Fibroblast of skin of abdomen (primary cell): Measurements from ENCODE around the gene ECT2L.

Source experiments
- DNase-seq: peaks from one replicate; pipeline ENCODE4 v3.0.0-alpha.2; 2013

ECT2L gene

GRCh38 chr6:138862456-138862855 lies 66.6 kb downstream of the ECT2L start:
- DNase-seq = no peak

GRCh38 chr6:138863321-138863720 lies 67.4 kb downstream of the ECT2L start:
- no peak for DNase-seq

GRCh38 chr6:138864343-138864890 lies 68.5 kb downstream of the ECT2L start:
- DNase-seq = no peak

- no peak for DNase-seq
Observed at GRCh38 chr6:138865480-138866109, 69.7 kb downstream of the ECT2L start.

- no peak for DNase-seq
Observed at GRCh38 chr6:138868181-138868580, 72.3 kb downstream of the ECT2L start.

- no peak for DNase-seq
Observed at GRCh38 chr6:138869398-138869797, 73.5 kb downstream of the ECT2L start.

- no peak for DNase-seq
Observed at GRCh38 chr6:138873191-138873590, 77.3 kb downstream of the ECT2L start.

GRCh38 chr6:138882369-138883017 lies 86.6 kb downstream of the ECT2L start:
- DNase-seq = no peak

- DNase-seq = peak; percentile 4
Observed at GRCh38 chr6:138885156-138885819, 89.4 kb downstream of the ECT2L start.

- no peak for DNase-seq
Observed at GRCh38 chr6:138891255-138891986, 95.5 kb downstream of the ECT2L start.

GRCh38 chr6:138896104-138896756 lies 100.3 kb downstream of the ECT2L start:
- no peak for DNase-seq

GRCh38 chr6:138897031-138897430 lies 101.1 kb downstream of the ECT2L start:
- DNase-seq = no peak

- DNase-seq = no peak
Observed at GRCh38 chr6:138907167-138907566, 111.3 kb downstream of the ECT2L start.

- DNase-seq = no peak
Observed at GRCh38 chr6:138909511-138909910, 113.6 kb downstream of the ECT2L start.

GRCh38 chr6:138909975-138910374 lies 114.1 kb downstream of the ECT2L start:
- DNase-seq = no peak

- DNase-seq = peak; percentile 2
Observed at GRCh38 chr6:138912308-138912707, 116.4 kb downstream of the ECT2L start.

GRCh38 chr6:138914701-138915100 lies 118.8 kb downstream of the ECT2L start:
- DNase-seq = no peak

- DNase-seq = no peak
Observed at GRCh38 chr6:138920906-138921305, 125.0 kb downstream of the ECT2L start.

- no peak for DNase-seq
Observed at GRCh38 chr6:138923561-138923960, 127.7 kb downstream of the ECT2L start.

GRCh38 chr6:138925806-138926205 lies 129.9 kb downstream of the ECT2L start:
- DNase-seq = no peak

GRCh38 chr6:138926579-138926978 lies 130.7 kb downstream of the ECT2L start:
- DNase-seq = no peak

- DNase-seq = no peak
Observed at GRCh38 chr6:138931660-138932059, 135.8 kb downstream of the ECT2L start.
